Neural cell (in vitro differentiated cells): Measurements from ENCODE around the gene AMPD2.

Source experiments
- POLR2AphosphoS5 ChIP-seq: IDR thresholded peaks from 2 replicates; pipeline ENCODE4 v1.6.1; 2012
- SMC3 ChIP-seq: fragments of 450-650 bp; conservative IDR thresholded peaks from 2 replicates; pipeline ENCODE4 v1.6.1; 2014; ENCODE audit warnings: antibody characterized with exemption, mild to moderate bottlenecking, moderate library complexity; ENCODE audit not compliant: poor library complexity

GRCh38 chr1:109582021-109582420 is 37.6 kb upstream of the AMPD2 start:
- TF ChIP-seq POLR2AphosphoS5 (no peak), SMC3 (no peak)
